NCI-H187 treated with DMSO at 0.1 percent for 48 hours (cell line): Measurements from ENCODE around the gene POLA2.
"Not testable (repeated sequence)": the region's sequence is repeated elsewhere in the genome, so short reads cannot be mapped to it uniquely, and the experiment has no call there.

ENCODE experiments used
- DNase-seq: peaks from one replicate; lab custom pipeline; 2025; lab: John Stamatoyannopoulos, UW

Gene POLA2

GRCh38 chr11:65330544-65330943 is 68.8 kb downstream of the POLA2 start:
- DNase-seq, result no peak

GRCh38 chr11:65332591-65332990 is 70.8 kb downstream of the POLA2 start:
- not testable (repeated sequence) for DNase-seq

GRCh38 chr11:65334696-65335295 is 73.0 kb downstream of the POLA2 start:
- DNase-seq, result peak; percentile 82

GRCh38 chr11:65338676-65339075 is 76.9 kb downstream of the POLA2 start:
- no peak for DNase-seq

- DNase-seq, result no peak
Measured at GRCh38 chr11:65340226-65340625, 78.5 kb downstream of the POLA2 start.

GRCh38 chr11:65341856-65342255 is 80.1 kb downstream of the POLA2 start:
- DNase-seq, result no peak
